C4-2B (cell line): ENCODE measurements around the gene FOXN3.

Experiments
- H3K27ac ChIP-seq: fragments of 450-650 bp; 2 replicates; pipeline ENCODE4 v1.5.1; 2017
- CTCF ChIP-seq: fragments of 450-650 bp; conservative IDR thresholded peaks from 2 replicates; pipeline ENCODE4 v1.5.1; 2017; ENCODE audit warnings: mild to moderate bottlenecking
- ZFX ChIP-seq: fragments of 450-650 bp; IDR thresholded peaks from 2 replicates; pipeline ENCODE4 v1.6.1; 2017

FOXN3 gene

GRCh38 chr14:89259951-89260609 lies 157.0 kb downstream of the FOXN3 start:
- no peak overlapping the region for H3K27ac ChIP-seq
- TF ChIP-seq CTCF: no peak
- no peak for TF ChIP-seq ZFX

GRCh38 chr14:89258728-89259273 lies 158.2 kb downstream of the FOXN3 start:
- no peak for TF ChIP-seq ZFX
- no peak for TF ChIP-seq CTCF
- no peak overlapping the region for H3K27ac ChIP-seq

GRCh38 chr14:89256951-89257350 lies 160.1 kb downstream of the FOXN3 start:
- H3K27ac ChIP-seq: no peak overlapping the region

GRCh38 chr14:89256283-89256682 lies 160.8 kb downstream of the FOXN3 start:
- H3K27ac ChIP-seq: no peak overlapping the region
- no peak for TF ChIP-seq CTCF
- no peak for TF ChIP-seq ZFX

More at GRCh38 chr14:89256951-89257350, 160.1 kb downstream of the FOXN3 start:
- TF ChIP-seq CTCF (no peak), ZFX (no peak)

GRCh38 chr14:89255852-89256251 lies 161.2 kb downstream of the FOXN3 start:
- no peak overlapping the region for H3K27ac ChIP-seq
- no peak for TF ChIP-seq CTCF
- TF ChIP-seq ZFX: no peak

- H3K27ac ChIP-seq: no peak overlapping the region
- TF ChIP-seq CTCF (no peak), ZFX (no peak)
These were observed 162.0 kb downstream of the FOXN3 start for GRCh38 chr14:89255012-89255411.

GRCh38 chr14:89254166-89254909 lies 162.7 kb downstream of the FOXN3 start:
- TF ChIP-seq ZFX (no peak), CTCF (no peak)
- H3K27ac ChIP-seq: no peak overlapping the region
